ENCODE data around the gene ITPKC. TPM values are rescaled to one million over a fixed set of nuclear protein-coding genes. Genes with fewer than 3 reads are reported as not detected.
A peak's percentile ranks its signal among the peaks of the same experiment; 100 is the strongest.

Gene ITPKC
- total RNA-seq, 2 experiments from 2014 or later: 4.6 to 5.6 TPM

- Mint-ChIP-seq H3K4me3 (no peak overlapping the region), H3K27me3 (no peaks in the 10 kb centered on the region), H3K9me3 (ENCODE audit: low read depth) (no peaks in the 10 kb centered on the region), H3K36me3 (ENCODE audit: low read depth) (peaks cover 23% of the 10 kb centered on the region), H3K27ac (no peak overlapping the region), H3K4me1 (no peaks in the 10 kb centered on the region)
- intact Hi-C loops (cut with DNase I, micrococcal nuclease): no loop called here
- ATAC-seq (no peak), DNase-seq (no peak)
- POLR2A ChIA-PET: no interaction called here
- CTCF ChIA-PET: interaction anchor here (0.6 to 1.2 kb wide), 2 partner anchors 13 to 288 kb away, joined by 3 to 4 read pairs; no protein-coding TSS in a partner anchor
Measured at GRCh38 chr19:40683437-40683836, 33.5 kb upstream of the ITPKC start.

- H3K4me3 Mint-ChIP-seq: no peak overlapping the region
- H3K9me3 Mint-ChIP-seq (ENCODE audit: low read depth): no peaks in the 10 kb centered on the region
- DNase-seq (no peak), ATAC-seq (no peak)
- intact Hi-C loops (cut with DNase I, micrococcal nuclease): no loop called here
- H3K36me3 Mint-ChIP-seq (ENCODE audit: low read depth): peaks cover 23% of the 10 kb centered on the region
- CTCF ChIA-PET: interaction anchor here (0.6 kb wide), 1 partner anchor 289 kb away, joined by 3 read pairs; no protein-coding TSS in a partner anchor
- H3K27me3 Mint-ChIP-seq: no peaks in the 10 kb centered on the region
- H3K4me1 Mint-ChIP-seq: no peaks in the 10 kb centered on the region
- POLR2A ChIA-PET: no interaction called here
- H3K27ac Mint-ChIP-seq: no peak overlapping the region
Measured at GRCh38 chr19:40684280-40684679, 32.6 kb upstream of the ITPKC start.

- ChIA-PET CTCF (no interaction called here), POLR2A (no interaction called here)
- ATAC-seq: no peak
- Mint-ChIP-seq H3K4me3 (no peak overlapping the region), H3K9me3 (ENCODE audit: low read depth) (no peaks in the 10 kb centered on the region), H3K27ac (no peak overlapping the region), H3K4me1 (no peaks in the 10 kb centered on the region), H3K36me3 (ENCODE audit: low read depth) (peaks cover 21% of the 10 kb centered on the region), H3K27me3 (no peaks in the 10 kb centered on the region)
- DNase-seq: no peak
- intact Hi-C loops (cut with DNase I, micrococcal nuclease): no loop called here
Measured at GRCh38 chr19:40685016-40685526, 31.8 kb upstream of the ITPKC start.

GRCh38 chr19:40685563-40685962, 31.3 kb upstream of the ITPKC start:
- Mint-ChIP-seq H3K4me1 (no peaks in the 10 kb centered on the region), H3K36me3 (ENCODE audit: low read depth) (peaks cover 19% of the 10 kb centered on the region), H3K27ac (no peak overlapping the region), H3K4me3 (no peak overlapping the region), H3K9me3 (ENCODE audit: low read depth) (no peaks in the 10 kb centered on the region), H3K27me3 (no peaks in the 10 kb centered on the region)
- ATAC-seq: no peak
- ChIA-PET POLR2A (interaction anchor here (0.6 kb wide), 1 partner anchor 158 kb away, joined by 3 read pairs; no protein-coding TSS in a partner anchor), CTCF (no interaction called here)
- intact Hi-C loops (cut with DNase I, micrococcal nuclease): no loop called here
- no peak for DNase-seq

GRCh38 chr19:40686882-40687524, 29.9 kb upstream of the ITPKC start:
- ChIA-PET POLR2A (no interaction called here), CTCF (no interaction called here)
- Mint-ChIP-seq H3K27ac (no peak overlapping the region), H3K4me1 (peaks cover 5% of the 10 kb centered on the region), H3K4me3 (no peak overlapping the region), H3K9me3 (ENCODE audit: low read depth) (no peaks in the 10 kb centered on the region), H3K36me3 (ENCODE audit: low read depth) (peaks cover 14% of the 10 kb centered on the region), H3K27me3 (no peaks in the 10 kb centered on the region)
- DNase-seq: no peak
- ATAC-seq: no peak
- intact Hi-C loops (cut with DNase I, micrococcal nuclease): no loop called here

GRCh38 chr19:40687525-40688016, 29.3 kb upstream of the ITPKC start:
- DNase-seq (no peak), ATAC-seq (no peak)
- H3K4me3 Mint-ChIP-seq: no peak overlapping the region
- ChIA-PET CTCF (no interaction called here), POLR2A (no interaction called here)
- intact Hi-C loops (cut with DNase I, micrococcal nuclease): no loop called here
- H3K9me3 Mint-ChIP-seq (ENCODE audit: low read depth): no peaks in the 10 kb centered on the region
- H3K36me3 Mint-ChIP-seq (ENCODE audit: low read depth): peaks cover 14% of the 10 kb centered on the region
- peaks cover 5% of the 10 kb centered on the region for H3K4me1 Mint-ChIP-seq
- H3K27me3 Mint-ChIP-seq: no peaks in the 10 kb centered on the region
- H3K27ac Mint-ChIP-seq: no peak overlapping the region

- Mint-ChIP-seq H3K4me1 (peaks cover 5% of the 10 kb centered on the region), H3K36me3 (ENCODE audit: low read depth) (peaks cover 12% of the 10 kb centered on the region), H3K27ac (no peak overlapping the region), H3K9me3 (ENCODE audit: low read depth) (no peaks in the 10 kb centered on the region), H3K4me3 (no peak overlapping the region), H3K27me3 (no peaks in the 10 kb centered on the region)
- intact Hi-C loops (cut with DNase I, micrococcal nuclease): no loop called here
- POLR2A ChIA-PET: no interaction called here
- CTCF ChIA-PET: no interaction called here
- no peak for DNase-seq
- ATAC-seq: no peak
Measured at GRCh38 chr19:40688309-40688708, 28.6 kb upstream of the ITPKC start.

GRCh38 chr19:40688987-40689338, 27.9 kb upstream of the ITPKC start:
- no peaks in the 10 kb centered on the region for H3K27me3 Mint-ChIP-seq
- peaks cover 12% of the 10 kb centered on the region for H3K36me3 Mint-ChIP-seq (ENCODE audit: low read depth)
- intact Hi-C loops (cut with DNase I, micrococcal nuclease): no loop called here
- H3K4me1 Mint-ChIP-seq: peaks cover 5% of the 10 kb centered on the region
- DNase-seq (no peak), ATAC-seq (no peak)
- CTCF ChIA-PET: no interaction called here
- no peaks in the 10 kb centered on the region for H3K9me3 Mint-ChIP-seq (ENCODE audit: low read depth)
- H3K4me3 Mint-ChIP-seq: no peak overlapping the region
- POLR2A ChIA-PET: no interaction called here
- no peak overlapping the region for H3K27ac Mint-ChIP-seq

- POLR2A ChIA-PET: no interaction called here
- intact Hi-C loops (cut with DNase I, micrococcal nuclease): loop anchor here (1.0 to 2.0 kb wide), 15 partner anchors 26 to 404 kb away; partner anchors contain the start of genes ACTMAP (in 2 of the 2), COQ8B (in 2 of the 2), AKT2 (in 1 of the 2) and EGLN2 (in 1 of the 2)
- peak overlapping the region; percentile 61 for H3K4me3 Mint-ChIP-seq
Measured at GRCh38 chr19:40689339-40690049, 27.4 kb upstream of the ITPKC start.

GRCh38 chr19:40690050-40690692, 26.7 kb upstream of the ITPKC start, which contains the start of gene NUMBL:
TSS of gene NUMBL (minus strand) at chr19:40690651. CDS start at chr19:40690483, 168 bp downstream.
- Mint-ChIP-seq H3K4me3 (peak within 1 kb of the TSS; percentile 80), H3K9me3 (ENCODE audit: low read depth) (no peaks in the 10 kb centered on the region), H3K36me3 (ENCODE audit: low read depth) (peaks cover 8% of the 10 kb centered on the region), H3K4me1 (peaks cover 5% of the 10 kb centered on the region), H3K27me3 (no peaks in the 10 kb centered on the region), H3K27ac (peak within 1 kb of the TSS; percentile 87)
- no peak for DNase-seq
- intact Hi-C loops (cut with DNase I, micrococcal nuclease): loop anchor here (1.0 to 2.0 kb wide), 15 partner anchors 26 to 405 kb away; partner anchors contain the start of genes ACTMAP (in 2 of the 2), COQ8B (in 2 of the 2), AKT2 (in 1 of the 2) and EGLN2 (in 1 of the 2)
- no peak for ATAC-seq
- CTCF ChIA-PET: interaction anchor here (0.5 kb wide), 1 partner anchor 263 kb away, joined by 3 read pairs; no protein-coding TSS in a partner anchor
- POLR2A ChIA-PET: interaction anchor here (1.7 kb wide), 1 partner anchor 88 kb away, joined by 4 read pairs; the partner anchor contains the start of gene RAB4B

More at GRCh38 chr19:40689339-40690049, 27.4 kb upstream of the ITPKC start:
- Mint-ChIP-seq H3K27ac (no peak overlapping the region), H3K4me1 (peaks cover 5% of the 10 kb centered on the region), H3K36me3 (ENCODE audit: low read depth) (peaks cover 12% of the 10 kb centered on the region), H3K27me3 (no peaks in the 10 kb centered on the region), H3K9me3 (ENCODE audit: low read depth) (no peaks in the 10 kb centered on the region)
- DNase-seq (peak; percentile 50), ATAC-seq (no peak)
- CTCF ChIA-PET: no interaction called here

Data from activated CD4-positive, alpha-beta T cell treated with anti-CD3 and anti-CD28 coated beads for 36 hours (primary cell).